ENCODE results near the gene PA2G4. TPM values are rescaled to one million over a fixed set of nuclear protein-coding genes. Genes with fewer than 3 reads are reported as not detected.
A peak's percentile ranks its signal among the peaks of the same experiment; 100 is the strongest.

Gene PA2G4
- total RNA-seq, 1 experiment from 2014 or later, result 175 TPM

- ChIA-PET POLR2A (no interaction called here), CTCF (no interaction called here)
- Histone ChIP-seq H3K27ac (ENCODE audit: low read length) (no peak overlapping the region), H3K9me3 (ENCODE audit: control insufficient read depth, insufficient read depth, low read depth, low read length) (no peaks in the 10 kb centered on the region), H3K36me3 (ENCODE audit: control insufficient read depth, insufficient read depth, low read length) (peaks cover 11% of the 10 kb centered on the region), H3K4me3 (ENCODE audit: low read depth in 2 of 2, low read length in 2 of 2) (no peak overlapping the region), H3K27me3 (ENCODE audit: control insufficient read depth, insufficient read depth, low read length) (no peaks in the 10 kb centered on the region; the same call in 1 of the 2 replicates), H3K4me1 (ENCODE audit: control insufficient read depth, insufficient read depth, low read length) (peaks cover 15% of the 10 kb centered on the region)
- in situ Hi-C loops (cut with HindIII; ENCODE audit: low pct_unique_long_range_greater_than_20kb, low sequenced_read_pairs) (no loop called here), intact Hi-C loops (cut with micrococcal nuclease; ENCODE audit: unreplicated experiment) (no loop called here)
- ATAC-seq (no peak), DNase-seq (ENCODE audit: low read depth, low spot score) (no peak)
- BruUV-seq (replicated peaks), result no TSS peak
- TF ChIP-seq TCF7L2 (IDR thresholded peaks at IDR 0.05; ENCODE audit: low read depth, low read length) (no peak), SIN3A (IDR thresholded peaks at IDR 0.05; ENCODE audit: borderline replicate concordance, insufficient read depth, low read depth, low read length) (no peak), POLR2AphosphoS5 (IDR thresholded peaks at IDR 0.05; ENCODE audit: low read depth, low read length) (no peak), CTCF (IDR thresholded peaks at IDR 0.05) (no peak)
- TF ChIP-seq, protein P1, sequence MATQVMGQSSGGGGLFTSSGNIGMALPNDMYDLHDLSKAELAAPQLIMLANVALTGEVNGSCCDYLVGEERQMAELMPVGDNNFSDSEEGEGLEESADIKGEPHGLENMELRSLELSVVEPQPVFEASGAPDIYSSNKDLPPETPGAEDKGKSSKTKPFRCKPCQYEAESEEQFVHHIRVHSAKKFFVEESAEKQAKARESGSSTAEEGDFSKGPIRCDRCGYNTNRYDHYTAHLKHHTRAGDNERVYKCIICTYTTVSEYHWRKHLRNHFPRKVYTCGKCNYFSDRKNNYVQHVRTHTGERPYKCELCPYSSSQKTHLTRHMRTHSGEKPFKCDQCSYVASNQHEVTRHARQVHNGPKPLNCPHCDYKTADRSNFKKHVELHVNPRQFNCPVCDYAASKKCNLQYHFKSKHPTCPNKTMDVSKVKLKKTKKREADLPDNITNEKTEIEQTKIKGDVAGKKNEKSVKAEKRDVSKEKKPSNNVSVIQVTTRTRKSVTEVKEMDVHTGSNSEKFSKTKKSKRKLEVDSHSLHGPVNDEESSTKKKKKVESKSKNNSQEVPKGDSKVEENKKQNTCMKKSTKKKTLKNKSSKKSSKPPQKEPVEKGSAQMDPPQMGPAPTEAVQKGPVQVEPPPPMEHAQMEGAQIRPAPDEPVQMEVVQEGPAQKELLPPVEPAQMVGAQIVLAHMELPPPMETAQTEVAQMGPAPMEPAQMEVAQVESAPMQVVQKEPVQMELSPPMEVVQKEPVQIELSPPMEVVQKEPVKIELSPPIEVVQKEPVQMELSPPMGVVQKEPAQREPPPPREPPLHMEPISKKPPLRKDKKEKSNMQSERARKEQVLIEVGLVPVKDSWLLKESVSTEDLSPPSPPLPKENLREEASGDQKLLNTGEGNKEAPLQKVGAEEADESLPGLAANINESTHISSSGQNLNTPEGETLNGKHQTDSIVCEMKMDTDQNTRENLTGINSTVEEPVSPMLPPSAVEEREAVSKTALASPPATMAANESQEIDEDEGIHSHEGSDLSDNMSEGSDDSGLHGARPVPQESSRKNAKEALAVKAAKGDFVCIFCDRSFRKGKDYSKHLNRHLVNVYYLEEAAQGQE (IDR thresholded peaks at IDR 0.05; ENCODE audit: insufficient read depth in 1 of 2, low read depth in 2 of 2, low read length in 1 of 2), result no peak
These were observed 3.3 kb upstream of the PA2G4 start for GRCh38 chr12:56101045-56101444.

GRCh38 chr12:56102683-56103065, 1.7 kb upstream of the PA2G4 start:
- no peak for TF ChIP-seq TCF7L2 (IDR thresholded peaks at IDR 0.05; ENCODE audit: low read depth, low read length)
- TF ChIP-seq, protein P1 (IDR thresholded peaks at IDR 0.05; ENCODE audit: insufficient read depth in 1 of 2, low read depth in 2 of 2, low read length in 1 of 2), result no peak
- no peak for TF ChIP-seq SIN3A (IDR thresholded peaks at IDR 0.05; ENCODE audit: borderline replicate concordance, insufficient read depth, low read depth, low read length)
- TF ChIP-seq CTCF (IDR thresholded peaks at IDR 0.05), result no peak
- no peak for TF ChIP-seq POLR2AphosphoS5 (IDR thresholded peaks at IDR 0.05; ENCODE audit: low read depth, low read length)
- ChIA-PET POLR2A (interaction anchor here (1.4 kb wide), 1 partner anchor 15 kb away, joined by 3 read pairs; the partner anchor contains the start of gene ZC3H10), CTCF (no interaction called here)
- H3K4me1 ChIP-seq (ENCODE audit: control insufficient read depth, insufficient read depth, low read length), result peaks cover 20% of the 10 kb centered on the region
- no peak overlapping the region for H3K4me3 ChIP-seq (ENCODE audit: low read depth in 2 of 2, low read length in 2 of 2)
- H3K9me3 ChIP-seq (ENCODE audit: control insufficient read depth, insufficient read depth, low read depth, low read length), result no peaks in the 10 kb centered on the region
- ATAC-seq, result no peak
- in situ Hi-C loops (cut with HindIII; ENCODE audit: low pct_unique_long_range_greater_than_20kb, low sequenced_read_pairs) (no loop called here), intact Hi-C loops (cut with micrococcal nuclease; ENCODE audit: unreplicated experiment) (no loop called here)
- H3K36me3 ChIP-seq (ENCODE audit: control insufficient read depth, insufficient read depth, low read length), result peaks cover 14% of the 10 kb centered on the region
- peak overlapping the region; percentile 94; the same call in 1 of the 2 replicates for H3K27ac ChIP-seq (ENCODE audit: low read length)
- no TSS peak for BruUV-seq (replicated peaks)
- no peaks in the 10 kb centered on the region; the same call in 1 of the 2 replicates for H3K27me3 ChIP-seq (ENCODE audit: control insufficient read depth, insufficient read depth, low read length)
- no peak for DNase-seq (ENCODE audit: low read depth, low spot score)
